Activated T-helper 1 cell treated with anti-CD3 and anti-CD28 coated beads, Interleukin-12 subunit alpha, Interleukin-12 subunit beta, Interleukin-2, Interleukin-4 antibody, amounts not matched to agents 30 ng/mL and 10 ng/mL and 1 ng/mL, durations not matched to agents 14 hours and 24 hours and 36 hours (primary cell): Measurements from ENCODE around the gene PRELP. TPM values are rescaled to one million over a fixed set of nuclear protein-coding genes. Genes with fewer than 3 reads are reported as not detected.

Source experiments
- DNase-seq: peaks from one replicate; pipeline ENCODE4 v3.0.0; 2021; ENCODE audit warnings: low spot score
- H3K27ac Mint-ChIP-seq: one replicate; pipeline ENCODE4 v1.8.0; 2021; ENCODE audit warnings: mild to moderate bottlenecking, mixed read lengths
- H3K27me3 Mint-ChIP-seq: one replicate; pipeline ENCODE4 v1.8.0; 2022; ENCODE audit warnings: mild to moderate bottlenecking, moderate library complexity, mixed read lengths; ENCODE audit not compliant: insufficient read depth
- H3K36me3 Mint-ChIP-seq: one replicate; pipeline ENCODE4 v1.8.0; 2021; ENCODE audit warnings: low read depth, mixed read lengths
- H3K4me1 Mint-ChIP-seq: one replicate; pipeline ENCODE4 v1.8.0; 2021; ENCODE audit warnings: low read depth, mixed read lengths
- H3K4me3 Mint-ChIP-seq: one replicate; pipeline ENCODE4 v1.8.0; 2021; ENCODE audit warnings: mild to moderate bottlenecking, moderate library complexity, mixed read lengths
- H3K9me3 Mint-ChIP-seq: one replicate; pipeline ENCODE4 v1.8.0; 2021; ENCODE audit warnings: mixed read lengths
- intact Hi-C: fragments of 100-400 bp; cut with micrococcal nuclease; formaldehyde crosslinking; loops from one replicate; pipeline ENCODE4 v1.15.1; 2024
- total RNA-seq: library from RNA; stranded (reverse); gene quantifications from 2 replicates; pipeline ENCODE4 v1.2.3, GENCODE V29; 2022

PRELP gene
- total RNA-seq: not detected in 2 replicates

GRCh38 chr1:203475012-203475981, at the start of gene PRELP:
TSS of gene PRELP (plus strand) at chr1:203475806. CDS start at chr1:203483185, 7,379 bp downstream.
- Mint-ChIP-seq H3K9me3 (no peaks in the 10 kb centered on the region), H3K4me1 (peaks cover 15% of the 10 kb centered on the region), H3K4me3 (no peak within 1 kb of the TSS), H3K36me3 (no peaks in the 10 kb centered on the region), H3K27me3 (peaks cover 14% of the 10 kb centered on the region), H3K27ac (no peak within 1 kb of the TSS)
- DNase-seq: no peak
- intact Hi-C loops: no loop called here

- Mint-ChIP-seq H3K9me3 (no peaks in the 10 kb centered on the region), H3K36me3 (no peaks in the 10 kb centered on the region), H3K4me3 (no peak overlapping the region), H3K27ac (no peak overlapping the region), H3K27me3 (peaks cover 20% of the 10 kb centered on the region), H3K4me1 (no peaks in the 10 kb centered on the region)
- DNase-seq: no peak
- intact Hi-C loops: no loop called here
These were observed 49.2 kb upstream of the PRELP start for GRCh38 chr1:203426366-203426765.

- Mint-ChIP-seq H3K9me3 (no peaks in the 10 kb centered on the region), H3K4me3 (no peak overlapping the region), H3K36me3 (no peaks in the 10 kb centered on the region), H3K4me1 (no peaks in the 10 kb centered on the region), H3K27ac (no peak overlapping the region), H3K27me3 (peaks cover 18% of the 10 kb centered on the region)
- no peak for DNase-seq
- intact Hi-C loops: no loop called here
These were observed 48.7 kb upstream of the PRELP start for GRCh38 chr1:203426870-203427269.

- H3K27me3 Mint-ChIP-seq: peaks cover 18% of the 10 kb centered on the region
- no peak overlapping the region for H3K27ac Mint-ChIP-seq
- intact Hi-C loops: no loop called here
- H3K9me3 Mint-ChIP-seq: no peaks in the 10 kb centered on the region
- no peak overlapping the region for H3K4me3 Mint-ChIP-seq
- no peaks in the 10 kb centered on the region for H3K36me3 Mint-ChIP-seq
- DNase-seq: no peak
- no peaks in the 10 kb centered on the region for H3K4me1 Mint-ChIP-seq
These were observed 48.2 kb upstream of the PRELP start for GRCh38 chr1:203427451-203427850.

GRCh38 chr1:203428981-203429599, 46.5 kb upstream of the PRELP start:
- Mint-ChIP-seq H3K27ac (no peak overlapping the region), H3K36me3 (no peaks in the 10 kb centered on the region), H3K4me3 (no peak overlapping the region), H3K4me1 (no peaks in the 10 kb centered on the region), H3K9me3 (no peaks in the 10 kb centered on the region), H3K27me3 (peaks cover 18% of the 10 kb centered on the region)
- intact Hi-C loops: no loop called here
- DNase-seq: no peak

- no peak for DNase-seq
- H3K4me1 Mint-ChIP-seq: no peaks in the 10 kb centered on the region
- no peak overlapping the region for H3K4me3 Mint-ChIP-seq
- no peaks in the 10 kb centered on the region for H3K9me3 Mint-ChIP-seq
- peaks cover under 1% of the 10 kb centered on the region for H3K27me3 Mint-ChIP-seq
- intact Hi-C loops: no loop called here
- no peak overlapping the region for H3K27ac Mint-ChIP-seq
- H3K36me3 Mint-ChIP-seq: no peaks in the 10 kb centered on the region
These were observed 40.0 kb upstream of the PRELP start for GRCh38 chr1:203435615-203436014.

GRCh38 chr1:203437696-203438315, 37.8 kb upstream of the PRELP start:
- intact Hi-C loops: no loop called here
- Mint-ChIP-seq H3K27ac (no peak overlapping the region), H3K4me1 (no peaks in the 10 kb centered on the region), H3K36me3 (no peaks in the 10 kb centered on the region), H3K9me3 (no peaks in the 10 kb centered on the region), H3K4me3 (no peak overlapping the region), H3K27me3 (peaks cover 4% of the 10 kb centered on the region)
- no peak for DNase-seq

- Mint-ChIP-seq H3K27me3 (peaks cover 7% of the 10 kb centered on the region), H3K4me3 (no peak overlapping the region), H3K9me3 (no peaks in the 10 kb centered on the region), H3K27ac (no peak overlapping the region), H3K36me3 (no peaks in the 10 kb centered on the region), H3K4me1 (no peaks in the 10 kb centered on the region)
- no peak for DNase-seq
- intact Hi-C loops: no loop called here
These were observed 36.4 kb upstream of the PRELP start for GRCh38 chr1:203439131-203439730.

GRCh38 chr1:203440771-203441170, 34.8 kb upstream of the PRELP start:
- H3K27ac Mint-ChIP-seq: no peak overlapping the region
- H3K4me1 Mint-ChIP-seq: no peaks in the 10 kb centered on the region
- DNase-seq: no peak
- intact Hi-C loops: loop anchor here (10.0 kb wide), 1 partner anchor 316 kb away; the partner anchor contains the start of gene ADORA1
- H3K4me3 Mint-ChIP-seq: no peak overlapping the region
- peaks cover 14% of the 10 kb centered on the region for H3K27me3 Mint-ChIP-seq
- no peaks in the 10 kb centered on the region for H3K9me3 Mint-ChIP-seq
- H3K36me3 Mint-ChIP-seq: no peaks in the 10 kb centered on the region

GRCh38 chr1:203441766-203442165, 33.8 kb upstream of the PRELP start:
- H3K36me3 Mint-ChIP-seq: no peaks in the 10 kb centered on the region
- no peak for DNase-seq
- intact Hi-C loops: loop anchor here (10.0 kb wide), 1 partner anchor 317 kb away; the partner anchor contains the start of gene ADORA1
- H3K27me3 Mint-ChIP-seq: peaks cover 14% of the 10 kb centered on the region
- no peak overlapping the region for H3K27ac Mint-ChIP-seq
- H3K9me3 Mint-ChIP-seq: no peaks in the 10 kb centered on the region
- no peak overlapping the region for H3K4me3 Mint-ChIP-seq
- H3K4me1 Mint-ChIP-seq: no peaks in the 10 kb centered on the region

- Mint-ChIP-seq H3K36me3 (no peaks in the 10 kb centered on the region), H3K27ac (no peak overlapping the region), H3K4me3 (no peak overlapping the region), H3K4me1 (no peaks in the 10 kb centered on the region), H3K27me3 (peaks cover 20% of the 10 kb centered on the region), H3K9me3 (no peaks in the 10 kb centered on the region)
- intact Hi-C loops: loop anchor here (10.0 kb wide), 1 partner anchor 318 kb away; the partner anchor contains the start of gene ADORA1
- DNase-seq: no peak
These were observed 32.8 kb upstream of the PRELP start for GRCh38 chr1:203442821-203443220.

GRCh38 chr1:203443296-203443695, 32.3 kb upstream of the PRELP start:
- peaks cover 21% of the 10 kb centered on the region for H3K27me3 Mint-ChIP-seq
- no peak overlapping the region for H3K27ac Mint-ChIP-seq
- intact Hi-C loops: loop anchor here (10.0 kb wide), 1 partner anchor 318 kb away; the partner anchor contains the start of gene ADORA1
- no peak overlapping the region for H3K4me3 Mint-ChIP-seq
- no peaks in the 10 kb centered on the region for H3K9me3 Mint-ChIP-seq
- DNase-seq: no peak
- no peaks in the 10 kb centered on the region for H3K4me1 Mint-ChIP-seq
- H3K36me3 Mint-ChIP-seq: no peaks in the 10 kb centered on the region
